ENCODE results near the gene FRMD4A. TPM values are rescaled to one million over a fixed set of nuclear protein-coding genes. Genes with fewer than 3 reads are reported as not detected.

Gene FRMD4A
- total RNA-seq, 1 donor from 2014 or later = 0.32 TPM

DNA sequence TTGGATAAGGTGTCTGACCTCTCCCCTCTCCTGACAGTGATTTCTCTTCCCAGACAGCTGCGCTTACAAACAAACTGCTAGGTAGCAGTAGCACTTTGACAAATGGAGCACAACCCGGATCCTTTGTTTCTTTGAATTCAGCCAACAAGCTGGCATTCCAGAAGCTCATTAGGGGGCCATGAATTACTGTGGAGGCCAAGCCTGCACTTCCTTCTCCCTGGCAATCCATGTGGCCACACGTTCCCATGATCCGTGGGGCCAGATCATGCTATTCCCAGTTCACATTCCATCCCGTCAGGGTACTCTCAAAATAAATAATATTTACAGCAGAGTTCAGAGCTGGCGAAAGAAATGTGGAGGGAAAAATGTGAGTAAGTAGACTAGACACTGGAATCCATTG lies 571.6 kb downstream of the FRMD4A start:
- Mint-ChIP-seq H3K9me3 (no peaks in the 10 kb centered on the region), H3K36me3 (ENCODE audit: low read depth) (no peaks in the 10 kb centered on the region), H3K27ac (no peak overlapping the region), H3K4me1 (ENCODE audit: low read depth) (peaks cover 9% of the 10 kb centered on the region), H3K27me3 (ENCODE audit: low read depth) (peaks cover 21% of the 10 kb centered on the region), H3K4me3 (ENCODE audit: low read depth) (no peak overlapping the region)
- no peak for DNase-seq (ENCODE audit: low spot score)
- intact Hi-C loops (cut with micrococcal nuclease) = no loop called here

DNA sequence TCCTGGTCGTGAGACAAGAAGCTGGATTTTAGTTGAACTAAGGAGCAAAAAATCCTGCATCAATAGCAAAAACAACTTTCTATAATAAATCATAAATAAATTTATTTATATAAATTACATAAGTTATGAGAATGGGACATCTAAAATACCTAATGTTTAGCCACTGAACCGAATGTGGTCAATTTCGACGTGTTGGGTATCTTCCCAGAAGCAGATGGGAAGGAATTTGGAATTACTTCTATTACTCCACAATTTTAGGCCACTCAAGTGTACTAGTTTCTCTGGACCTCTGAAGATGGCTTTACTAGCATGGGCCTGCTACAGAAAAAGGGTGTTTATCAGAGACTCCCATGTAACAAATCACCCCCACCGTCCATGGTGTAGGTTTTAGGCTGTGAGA lies 572.0 kb downstream of the FRMD4A start:
- Mint-ChIP-seq H3K36me3 (ENCODE audit: low read depth) (no peaks in the 10 kb centered on the region), H3K4me3 (ENCODE audit: low read depth) (no peak overlapping the region), H3K27ac (no peak overlapping the region), H3K4me1 (ENCODE audit: low read depth) (peaks cover 9% of the 10 kb centered on the region), H3K27me3 (ENCODE audit: low read depth) (peaks cover 22% of the 10 kb centered on the region), H3K9me3 (no peaks in the 10 kb centered on the region)
- DNase-seq (ENCODE audit: low spot score) = no peak
- intact Hi-C loops (cut with micrococcal nuclease) = no loop called here

DNA sequence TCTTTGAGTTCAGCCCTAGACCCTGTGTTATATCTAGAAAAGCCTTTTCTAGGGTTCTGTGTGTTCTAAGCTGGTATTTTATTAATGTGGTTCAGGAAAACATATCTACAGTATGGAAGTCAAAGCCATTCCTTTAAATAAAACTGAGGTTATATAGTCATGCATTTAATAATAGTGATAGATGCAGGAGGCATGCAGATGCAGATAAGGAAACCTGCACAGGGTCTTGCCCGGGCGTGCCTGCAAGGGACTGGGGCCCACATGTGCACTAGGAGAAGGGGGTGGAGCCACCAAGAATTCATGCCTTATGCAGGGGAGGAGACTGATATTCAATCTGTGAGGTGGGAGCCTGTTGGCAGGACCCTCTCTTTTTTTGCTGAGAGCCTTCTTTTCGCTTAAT lies 572.4 kb downstream of the FRMD4A start:
- Mint-ChIP-seq H3K36me3 (ENCODE audit: low read depth) (no peaks in the 10 kb centered on the region), H3K4me1 (ENCODE audit: low read depth) (peaks cover 9% of the 10 kb centered on the region), H3K9me3 (no peaks in the 10 kb centered on the region), H3K27me3 (ENCODE audit: low read depth) (peaks cover 22% of the 10 kb centered on the region), H3K4me3 (ENCODE audit: low read depth) (no peak overlapping the region), H3K27ac (no peak overlapping the region)
- no peak for DNase-seq (ENCODE audit: low spot score)
- intact Hi-C loops (cut with micrococcal nuclease) = no loop called here

DNA sequence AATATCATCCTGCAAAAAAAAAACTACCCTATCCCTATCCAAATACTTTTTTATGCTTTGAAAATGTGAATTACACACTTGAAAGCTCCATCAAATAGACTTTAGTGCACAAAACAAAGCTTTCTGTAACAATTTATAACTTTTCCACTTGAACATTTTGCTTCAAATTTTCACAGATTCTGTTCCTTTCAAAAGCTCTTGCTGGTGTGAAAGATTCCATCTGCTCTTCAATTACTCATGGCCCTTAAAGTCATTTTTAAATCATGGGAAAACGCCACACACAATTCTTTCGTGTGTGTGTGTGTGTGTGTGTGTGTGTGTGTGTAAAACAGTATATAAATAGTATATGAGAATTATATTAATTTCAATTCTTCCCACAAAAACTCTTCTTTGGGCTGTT lies 576.4 kb downstream of the FRMD4A start:
- H3K4me3 Mint-ChIP-seq (ENCODE audit: low read depth) = no peak overlapping the region
- H3K9me3 Mint-ChIP-seq = no peaks in the 10 kb centered on the region
- no peaks in the 10 kb centered on the region for H3K36me3 Mint-ChIP-seq (ENCODE audit: low read depth)
- H3K27me3 Mint-ChIP-seq (ENCODE audit: low read depth) = peaks cover 29% of the 10 kb centered on the region
- intact Hi-C loops (cut with micrococcal nuclease) = no loop called here
- peaks cover 9% of the 10 kb centered on the region for H3K4me1 Mint-ChIP-seq (ENCODE audit: low read depth)
- H3K27ac Mint-ChIP-seq = no peak overlapping the region
- no peak for DNase-seq (ENCODE audit: low spot score)

DNA sequence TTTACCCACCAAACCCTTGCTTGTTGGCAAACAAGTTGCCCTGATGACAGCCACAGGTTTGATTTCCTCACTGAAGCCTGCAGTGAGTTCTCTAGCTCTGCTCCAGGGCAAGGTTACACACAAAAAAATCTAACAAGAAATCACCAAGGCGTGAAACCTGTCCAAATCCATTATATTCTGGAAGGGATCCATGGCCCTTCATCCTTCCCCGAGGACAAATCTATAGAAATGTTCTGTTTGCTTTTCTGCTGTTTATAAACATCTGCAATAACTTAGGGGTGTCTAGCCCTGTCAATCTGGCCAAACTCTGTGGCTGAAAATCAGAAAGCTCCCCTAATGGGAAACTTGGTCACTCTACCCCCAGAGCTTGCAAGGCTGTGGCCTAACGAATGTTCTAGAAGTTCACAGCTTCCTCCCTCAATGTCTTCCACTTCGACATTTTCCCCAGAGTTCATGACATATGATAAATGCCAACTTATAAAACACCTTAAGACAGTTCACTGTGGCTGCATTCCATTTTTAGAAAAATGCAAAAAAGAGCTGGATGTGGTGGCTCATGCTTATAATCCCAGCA lies 579.4 kb downstream of the FRMD4A start:
- Mint-ChIP-seq H3K27me3 (ENCODE audit: low read depth) (peaks cover 40% of the 10 kb centered on the region), H3K4me3 (ENCODE audit: low read depth) (no peak overlapping the region), H3K27ac (no peak overlapping the region), H3K36me3 (ENCODE audit: low read depth) (no peaks in the 10 kb centered on the region), H3K4me1 (ENCODE audit: low read depth) (no peaks in the 10 kb centered on the region), H3K9me3 (no peaks in the 10 kb centered on the region)
- intact Hi-C loops (cut with micrococcal nuclease) = no loop called here
- DNase-seq (ENCODE audit: low spot score) = no peak

DNA sequence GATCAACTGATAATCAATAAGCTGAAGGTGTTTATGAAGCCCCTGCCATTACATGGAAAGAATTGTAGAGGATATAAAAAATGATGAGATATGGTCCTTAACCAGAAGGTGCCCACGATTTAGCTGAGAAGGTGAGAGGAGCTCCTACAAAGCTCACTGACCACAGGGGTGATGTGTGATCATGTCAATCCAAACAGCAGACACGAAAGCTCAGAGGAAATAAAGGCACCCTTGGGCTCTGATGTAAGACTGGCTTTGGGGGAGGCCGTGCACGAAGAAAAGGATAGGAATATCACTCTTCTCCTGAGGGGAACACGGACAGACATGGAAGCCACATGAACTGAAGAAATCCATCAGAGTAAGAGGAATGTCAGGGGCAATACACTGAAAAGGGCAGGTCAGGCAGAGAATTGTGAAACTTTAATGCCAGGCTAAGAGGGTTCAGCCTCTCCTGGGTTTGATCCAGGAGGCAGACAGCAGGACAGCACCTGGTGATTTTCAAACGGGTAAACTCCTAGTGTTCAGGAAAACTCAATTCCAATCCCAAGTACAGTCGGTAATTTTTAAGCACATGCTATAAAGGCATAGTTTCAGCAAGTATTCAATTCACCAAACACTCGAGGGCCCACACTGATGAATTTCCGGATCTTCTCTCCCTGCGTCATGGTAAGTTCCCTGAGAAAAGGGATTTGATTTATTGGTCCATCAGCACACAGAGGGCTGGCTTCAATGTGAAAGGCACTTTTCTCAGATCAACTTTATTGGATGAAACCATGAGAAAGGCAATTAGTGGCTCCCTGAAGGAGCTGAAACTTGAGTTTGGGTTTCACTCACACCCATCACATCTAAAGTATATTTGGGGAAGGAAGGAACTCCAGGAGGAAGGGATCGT lies 580.2 kb downstream of the FRMD4A start:
- peaks cover 43% of the 10 kb centered on the region for H3K27me3 Mint-ChIP-seq (ENCODE audit: low read depth)
- no peak overlapping the region for H3K4me3 Mint-ChIP-seq (ENCODE audit: low read depth)
- no peak for DNase-seq (ENCODE audit: low spot score)
- intact Hi-C loops (cut with micrococcal nuclease) = no loop called here
- H3K4me1 Mint-ChIP-seq (ENCODE audit: low read depth) = no peaks in the 10 kb centered on the region
- H3K27ac Mint-ChIP-seq = no peak overlapping the region
- H3K36me3 Mint-ChIP-seq (ENCODE audit: low read depth) = no peaks in the 10 kb centered on the region
- H3K9me3 Mint-ChIP-seq = no peaks in the 10 kb centered on the region

DNA sequence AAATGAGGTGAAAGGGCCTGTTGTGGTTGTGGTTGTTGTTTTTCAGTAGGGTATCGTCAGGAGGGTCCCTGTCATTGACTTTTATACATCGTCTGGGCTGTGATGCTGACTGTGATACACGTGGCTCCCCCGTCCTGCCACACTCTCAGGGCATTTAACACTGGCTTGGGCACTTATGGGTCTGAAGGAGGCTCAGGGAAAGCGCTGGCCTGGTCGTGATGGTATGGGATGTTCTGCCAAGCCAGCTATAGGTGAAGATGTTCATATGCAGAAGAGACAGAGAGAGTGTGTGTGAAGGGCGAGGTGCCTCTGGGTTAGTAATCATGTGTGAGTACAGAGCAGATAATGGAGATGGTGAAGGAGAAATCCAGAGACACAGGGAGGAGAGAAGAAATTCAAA lies 585.5 kb downstream of the FRMD4A start:
- Mint-ChIP-seq H3K4me1 (ENCODE audit: low read depth) (no peaks in the 10 kb centered on the region), H3K4me3 (ENCODE audit: low read depth) (no peak overlapping the region), H3K27ac (no peak overlapping the region), H3K9me3 (no peaks in the 10 kb centered on the region), H3K27me3 (ENCODE audit: low read depth) (peaks cover 35% of the 10 kb centered on the region), H3K36me3 (ENCODE audit: low read depth) (no peaks in the 10 kb centered on the region)
- intact Hi-C loops (cut with micrococcal nuclease) = no loop called here
- DNase-seq (ENCODE audit: low spot score) = no peak

DNA sequence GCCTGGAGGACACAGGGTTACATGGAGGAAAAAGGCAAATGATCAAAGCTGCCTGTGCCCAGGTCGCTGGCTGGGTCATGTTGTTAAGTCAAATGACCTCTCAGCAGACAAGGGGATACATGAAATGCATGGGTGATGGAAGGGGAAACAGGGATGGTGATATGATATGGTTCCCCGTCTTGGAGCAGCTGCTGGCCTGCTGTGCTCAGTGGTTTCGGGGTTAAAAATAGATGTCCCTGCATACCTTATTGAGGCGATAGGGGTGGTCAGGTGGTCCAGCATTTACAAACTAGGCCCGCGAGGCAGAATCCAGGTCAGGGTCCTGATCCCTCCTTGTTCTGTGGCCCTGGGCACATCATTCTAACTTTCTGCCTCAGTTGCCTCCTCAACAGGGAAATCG lies 586.8 kb downstream of the FRMD4A start:
- peaks cover 26% of the 10 kb centered on the region for H3K27me3 Mint-ChIP-seq (ENCODE audit: low read depth)

DNA sequence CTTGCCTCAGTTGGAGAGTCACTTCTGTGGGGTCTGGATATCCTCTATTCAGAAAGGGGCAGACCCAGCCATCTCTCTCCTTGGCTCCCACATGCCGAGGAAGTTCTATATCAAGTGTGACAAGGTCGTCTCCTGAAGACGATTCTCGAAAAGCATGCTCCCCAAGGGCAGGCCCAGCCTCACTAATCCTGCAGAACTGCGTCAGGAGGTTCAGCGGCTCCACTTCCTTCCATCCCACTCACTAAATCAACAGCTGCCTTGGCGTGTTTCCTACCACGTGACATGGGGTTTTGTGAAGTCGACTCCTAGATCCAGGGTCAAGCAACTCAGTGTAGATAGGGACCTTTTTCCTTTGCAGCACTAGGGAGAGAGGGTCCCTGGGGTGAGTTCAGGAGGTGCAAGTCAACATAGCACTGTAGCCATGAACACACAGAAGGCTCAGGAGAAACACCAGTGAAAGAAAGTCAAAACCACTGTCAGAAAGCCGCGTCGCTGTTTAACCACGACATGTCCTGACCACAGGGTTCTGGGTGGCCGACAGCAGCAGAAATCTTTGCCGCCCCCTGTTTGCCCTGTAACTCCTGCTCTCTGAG lies 587.5 kb downstream of the FRMD4A start:
- Mint-ChIP-seq H3K4me1 (ENCODE audit: low read depth) (no peaks in the 10 kb centered on the region), H3K4me3 (ENCODE audit: low read depth) (no peak overlapping the region), H3K27me3 (ENCODE audit: low read depth) (peaks cover 24% of the 10 kb centered on the region), H3K36me3 (ENCODE audit: low read depth) (no peaks in the 10 kb centered on the region), H3K9me3 (no peaks in the 10 kb centered on the region), H3K27ac (no peak overlapping the region)
- DNase-seq (ENCODE audit: low spot score) = no peak
- intact Hi-C loops (cut with micrococcal nuclease) = no loop called here

More for the DNA sequence above, 586.8 kb downstream of the FRMD4A start:
- Mint-ChIP-seq H3K36me3 (ENCODE audit: low read depth) (no peaks in the 10 kb centered on the region), H3K9me3 (no peaks in the 10 kb centered on the region), H3K4me1 (ENCODE audit: low read depth) (no peaks in the 10 kb centered on the region), H3K4me3 (ENCODE audit: low read depth) (no peak overlapping the region), H3K27ac (no peak overlapping the region)
- no peak for DNase-seq (ENCODE audit: low spot score)
- intact Hi-C loops (cut with micrococcal nuclease) = no loop called here

DNA sequence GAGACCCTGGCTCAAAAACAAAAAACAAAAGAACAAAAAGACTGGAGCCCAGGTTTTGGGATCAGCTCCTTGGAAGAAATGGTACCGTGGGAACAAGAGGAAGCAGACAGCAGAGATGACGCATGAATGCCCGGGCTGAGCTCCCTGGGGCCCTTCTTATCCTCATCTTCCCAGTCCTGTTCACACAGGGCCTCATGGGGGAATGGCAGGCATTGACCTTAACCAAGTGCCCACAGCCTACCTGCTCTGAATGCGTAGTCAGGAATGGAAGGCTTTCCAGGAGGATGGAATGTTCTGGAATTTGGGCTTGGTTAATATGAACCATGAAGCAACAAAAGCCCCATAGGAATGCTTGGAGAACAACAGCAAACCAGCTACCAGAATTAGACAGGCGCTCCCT lies 589.3 kb downstream of the FRMD4A start:
- H3K36me3 Mint-ChIP-seq (ENCODE audit: low read depth) = no peaks in the 10 kb centered on the region
- peaks cover 22% of the 10 kb centered on the region for H3K27me3 Mint-ChIP-seq (ENCODE audit: low read depth)
- no peaks in the 10 kb centered on the region for H3K4me1 Mint-ChIP-seq (ENCODE audit: low read depth)
- no peak for DNase-seq (ENCODE audit: low spot score)
- H3K4me3 Mint-ChIP-seq (ENCODE audit: low read depth) = no peak overlapping the region
- H3K27ac Mint-ChIP-seq = no peak overlapping the region
- no peaks in the 10 kb centered on the region for H3K9me3 Mint-ChIP-seq
- intact Hi-C loops (cut with micrococcal nuclease) = no loop called here

DNA sequence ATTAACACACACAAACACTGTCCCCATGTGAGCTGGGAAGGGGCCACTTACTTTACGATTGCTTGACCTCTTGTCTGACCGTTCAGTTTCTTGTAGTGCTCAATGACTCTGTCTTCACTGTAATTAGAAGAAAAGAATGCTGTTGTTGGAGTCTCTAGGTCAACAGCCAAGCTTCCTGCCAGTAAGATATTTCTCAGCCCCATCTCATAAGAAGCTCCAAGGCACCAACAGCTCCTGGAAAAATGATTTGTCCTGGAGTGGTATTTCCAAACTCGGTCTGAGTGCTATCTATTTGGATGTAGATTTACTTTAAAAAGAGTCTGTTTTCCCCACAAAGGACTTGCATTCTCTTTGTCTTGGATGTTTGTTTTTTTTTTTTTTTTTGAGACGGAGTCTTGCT lies 590.3 kb downstream of the FRMD4A start:
- no peaks in the 10 kb centered on the region for H3K4me1 Mint-ChIP-seq (ENCODE audit: low read depth)
- H3K4me3 Mint-ChIP-seq (ENCODE audit: low read depth) = no peak overlapping the region
- no peaks in the 10 kb centered on the region for H3K36me3 Mint-ChIP-seq (ENCODE audit: low read depth)
- H3K9me3 Mint-ChIP-seq = no peaks in the 10 kb centered on the region
- H3K27ac Mint-ChIP-seq = no peak overlapping the region
- DNase-seq (ENCODE audit: low spot score) = no peak
- intact Hi-C loops (cut with micrococcal nuclease) = no loop called here
- H3K27me3 Mint-ChIP-seq (ENCODE audit: low read depth) = peaks cover 19% of the 10 kb centered on the region

DNA sequence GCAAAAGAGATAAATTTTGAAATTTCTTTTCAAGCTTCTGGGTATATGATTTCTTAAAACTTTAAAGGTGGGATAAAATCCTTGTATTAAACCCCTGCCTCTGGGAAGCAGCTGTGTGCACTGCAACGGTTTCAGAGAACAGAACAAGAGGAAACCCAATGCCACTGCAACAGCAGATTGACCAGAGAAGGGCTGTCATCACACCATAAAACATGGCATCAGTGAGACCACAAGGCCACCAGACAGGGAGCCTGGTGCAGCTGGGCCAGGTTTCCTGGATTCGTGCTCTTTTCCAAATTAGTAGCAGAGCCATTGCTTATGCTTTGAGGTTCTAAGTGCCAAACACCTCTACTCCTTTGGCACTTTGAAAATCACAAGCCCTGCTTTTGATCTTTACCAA lies 591.5 kb downstream of the FRMD4A start:
- Mint-ChIP-seq H3K27ac (no peak overlapping the region), H3K4me1 (ENCODE audit: low read depth) (no peaks in the 10 kb centered on the region), H3K27me3 (ENCODE audit: low read depth) (peaks cover 16% of the 10 kb centered on the region), H3K9me3 (no peaks in the 10 kb centered on the region), H3K36me3 (ENCODE audit: low read depth) (no peaks in the 10 kb centered on the region), H3K4me3 (ENCODE audit: low read depth) (no peak overlapping the region)
- intact Hi-C loops (cut with micrococcal nuclease) = no loop called here
- no peak for DNase-seq (ENCODE audit: low spot score)

DNA sequence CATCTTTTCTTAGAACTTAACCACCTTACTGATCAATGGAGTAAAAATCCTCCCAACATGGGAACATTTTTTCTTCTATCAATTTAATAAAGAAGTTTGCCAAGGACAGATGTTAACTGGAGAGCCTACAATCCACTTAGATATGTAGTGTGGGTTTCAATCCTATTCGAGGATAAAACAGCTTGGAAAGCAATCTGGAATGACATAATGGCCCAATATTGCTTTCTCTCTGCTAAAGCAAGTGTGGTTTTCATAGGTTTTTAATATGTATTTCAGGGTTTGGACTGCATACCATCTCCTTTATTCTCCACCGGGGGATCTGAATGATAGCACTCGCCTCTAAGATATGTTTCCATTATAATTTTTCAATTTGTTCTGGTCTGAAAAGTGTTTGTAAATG lies 594.2 kb downstream of the FRMD4A start:
- Mint-ChIP-seq H3K36me3 (ENCODE audit: low read depth) (no peaks in the 10 kb centered on the region), H3K4me1 (ENCODE audit: low read depth) (no peaks in the 10 kb centered on the region), H3K4me3 (ENCODE audit: low read depth) (no peak overlapping the region), H3K27me3 (ENCODE audit: low read depth) (peaks cover 9% of the 10 kb centered on the region), H3K9me3 (no peaks in the 10 kb centered on the region), H3K27ac (no peak overlapping the region)
- intact Hi-C loops (cut with micrococcal nuclease) = no loop called here
- no peak for DNase-seq (ENCODE audit: low spot score)
